Measurements from ENCODE around the gene XRCC4.

DNA sequence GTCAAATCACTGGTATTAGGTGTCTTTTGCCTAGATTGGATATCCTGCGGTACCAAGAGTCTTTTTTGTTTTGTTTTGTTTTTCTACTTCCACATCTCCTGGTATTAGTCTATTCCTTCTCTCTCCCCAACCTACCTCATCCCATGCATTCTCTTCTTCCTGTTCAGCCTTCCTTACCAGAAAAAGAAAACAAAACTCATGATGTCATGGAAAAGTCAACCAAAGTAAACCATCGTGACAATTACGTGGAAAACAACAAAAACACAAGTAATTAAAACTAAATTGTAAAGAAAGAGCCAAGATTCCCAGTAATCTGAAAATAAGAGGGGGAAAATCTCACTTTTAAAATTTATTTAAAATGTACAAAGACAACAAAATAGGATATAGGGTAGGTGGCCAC, 38.4 kb upstream of the XRCC4 start:
- TF ChIP-seq EZH2 (IDR thresholded peaks at IDR 0.05): no peak
- no peak for TF ChIP-seq CTCF (IDR thresholded peaks at IDR 0.05 in 2 of 3, conservative IDR thresholded peaks at IDR 0.05 in 1 of 3; ENCODE audit: borderline replicate concordance in 1 of 3, insufficient read depth in 1 of 3, low read depth in 2 of 3, low read length in 2 of 3)
- no peak for TF ChIP-seq REST (IDR thresholded peaks at IDR 0.05; ENCODE audit: low read depth)
- TF ChIP-seq ZBTB33 (IDR thresholded peaks at IDR 0.05; ENCODE audit: extremely low read depth, insufficient replicate concordance, low read length): no peak
- no peak for TF ChIP-seq EGR1 (IDR thresholded peaks at IDR 0.05; ENCODE audit: low read depth)
- TF ChIP-seq, protein P1, sequence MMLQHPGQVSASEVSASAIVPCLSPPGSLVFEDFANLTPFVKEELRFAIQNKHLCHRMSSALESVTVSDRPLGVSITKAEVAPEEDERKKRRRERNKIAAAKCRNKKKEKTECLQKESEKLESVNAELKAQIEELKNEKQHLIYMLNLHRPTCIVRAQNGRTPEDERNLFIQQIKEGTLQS (IDR thresholded peaks at IDR 0.05): no peak
- no peak for TF ChIP-seq POLR2A (IDR thresholded peaks at IDR 0.05; ENCODE audit: borderline replicate concordance, extremely low read depth, insufficient read depth, insufficient read length)
